Epithelial cell of proximal tubule (primary cell): ENCODE measurements around the gene PLA2G5. TPM values are rescaled to one million over a fixed set of nuclear protein-coding genes. Genes with fewer than 3 reads are reported as not detected.

Experiments
- DNase-seq: peaks from one replicate; pipeline ENCODE4 v3.0.0-alpha.2; 2011; ENCODE audit warnings: low read depth
- H3K4me3 ChIP-seq: 2 replicates; pipeline ENCODE4 v1.5.1; 2011; ENCODE audit warnings: low read depth, mild to moderate bottlenecking, low read length
- total RNA-seq: library from RNA; depleted of rRNA; stranded (reverse); fragments of >200 nt; gene quantifications from 2 replicates; pipeline ENCODE4 v1.2.3, GENCODE V29; 2015
- TF ChIP-seq, protein P1 (sequence below): conservative IDR thresholded peaks from 2 replicates; pipeline ENCODE4 v1.5.1; 2012; ENCODE audit warnings: low read depth, mild to moderate bottlenecking, low read length

The PLA2G5 gene
- total RNA-seq, 1 donor from 2014 or later = not detected

DNA sequence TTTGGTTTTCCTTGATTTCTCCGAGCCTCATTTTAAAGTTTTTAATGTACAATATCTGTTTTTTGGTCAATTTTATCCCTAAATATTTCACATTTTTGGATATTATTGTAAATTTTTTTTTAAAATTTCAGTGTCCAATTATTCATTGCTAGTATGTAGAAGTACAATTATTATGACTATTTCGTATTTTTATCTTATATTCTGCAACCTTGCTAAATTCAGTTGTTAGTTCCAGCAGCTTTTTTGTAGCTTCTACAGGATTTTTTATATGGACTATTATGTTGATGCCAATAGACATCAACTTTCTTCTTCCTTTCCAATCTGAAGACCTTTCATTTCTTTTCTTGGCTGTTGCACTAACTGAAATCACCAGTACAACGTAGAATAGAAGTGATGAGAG is 65.0 kb downstream of the PLA2G5 start:
- TF ChIP-seq, protein P1, sequence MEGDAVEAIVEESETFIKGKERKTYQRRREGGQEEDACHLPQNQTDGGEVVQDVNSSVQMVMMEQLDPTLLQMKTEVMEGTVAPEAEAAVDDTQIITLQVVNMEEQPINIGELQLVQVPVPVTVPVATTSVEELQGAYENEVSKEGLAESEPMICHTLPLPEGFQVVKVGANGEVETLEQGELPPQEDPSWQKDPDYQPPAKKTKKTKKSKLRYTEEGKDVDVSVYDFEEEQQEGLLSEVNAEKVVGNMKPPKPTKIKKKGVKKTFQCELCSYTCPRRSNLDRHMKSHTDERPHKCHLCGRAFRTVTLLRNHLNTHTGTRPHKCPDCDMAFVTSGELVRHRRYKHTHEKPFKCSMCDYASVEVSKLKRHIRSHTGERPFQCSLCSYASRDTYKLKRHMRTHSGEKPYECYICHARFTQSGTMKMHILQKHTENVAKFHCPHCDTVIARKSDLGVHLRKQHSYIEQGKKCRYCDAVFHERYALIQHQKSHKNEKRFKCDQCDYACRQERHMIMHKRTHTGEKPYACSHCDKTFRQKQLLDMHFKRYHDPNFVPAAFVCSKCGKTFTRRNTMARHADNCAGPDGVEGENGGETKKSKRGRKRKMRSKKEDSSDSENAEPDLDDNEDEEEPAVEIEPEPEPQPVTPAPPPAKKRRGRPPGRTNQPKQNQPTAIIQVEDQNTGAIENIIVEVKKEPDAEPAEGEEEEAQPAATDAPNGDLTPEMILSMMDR = no peak
- no peak overlapping the region for H3K4me3 ChIP-seq
- no peak for DNase-seq

- no peak overlapping the region for H3K4me3 ChIP-seq
- TF ChIP-seq, protein P1 = no peak
- no peak for DNase-seq
Observed at GRCh38 chr1:20136249-20136648, 66.3 kb downstream of the PLA2G5 start.

GRCh38 chr1:20137055-20137454 is 67.1 kb downstream of the PLA2G5 start:
- H3K4me3 ChIP-seq = no peak overlapping the region
- no peak for DNase-seq
- TF ChIP-seq, protein P1 = no peak

DNA sequence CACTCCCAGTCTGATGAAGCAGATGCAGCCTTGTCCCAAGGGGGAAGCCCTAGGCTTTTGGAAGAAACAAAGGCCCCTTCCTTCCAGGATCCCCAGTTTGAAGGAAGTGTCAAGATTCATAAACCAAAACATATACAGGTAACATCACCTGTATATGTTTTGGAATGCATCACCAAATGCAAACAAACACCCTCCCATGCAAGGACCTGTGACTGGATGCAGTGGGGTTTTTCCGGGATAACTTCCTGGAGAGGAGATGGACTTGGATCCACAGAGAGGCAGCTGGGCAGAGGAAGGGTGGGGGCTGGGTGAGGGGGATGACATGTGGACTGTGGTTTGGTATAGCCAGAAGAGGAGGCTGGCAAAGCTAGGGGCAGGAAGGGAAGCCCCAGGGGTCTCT is 67.6 kb downstream of the PLA2G5 start:
- H3K4me3 ChIP-seq = no peak overlapping the region
- TF ChIP-seq, protein P1 = no peak
- no peak for DNase-seq

GRCh38 chr1:20138346-20138745 is 68.4 kb downstream of the PLA2G5 start:
- H3K4me3 ChIP-seq = no peak overlapping the region
- TF ChIP-seq, protein P1 = no peak
- DNase-seq = no peak

GRCh38 chr1:20138961-20139550 is 69.1 kb downstream of the PLA2G5 start, which contains the start of gene PLA2G2F:
TSS of gene PLA2G2F (plus strand) at chr1:20139323. CDS start at chr1:20139428, 105 bp downstream.
- TF ChIP-seq, protein P1 = no peak
- H3K4me3 ChIP-seq = no peak within 1 kb of the TSS
- DNase-seq = no peak
